Measurements from ENCODE around the gene CEP85L.

DNA sequence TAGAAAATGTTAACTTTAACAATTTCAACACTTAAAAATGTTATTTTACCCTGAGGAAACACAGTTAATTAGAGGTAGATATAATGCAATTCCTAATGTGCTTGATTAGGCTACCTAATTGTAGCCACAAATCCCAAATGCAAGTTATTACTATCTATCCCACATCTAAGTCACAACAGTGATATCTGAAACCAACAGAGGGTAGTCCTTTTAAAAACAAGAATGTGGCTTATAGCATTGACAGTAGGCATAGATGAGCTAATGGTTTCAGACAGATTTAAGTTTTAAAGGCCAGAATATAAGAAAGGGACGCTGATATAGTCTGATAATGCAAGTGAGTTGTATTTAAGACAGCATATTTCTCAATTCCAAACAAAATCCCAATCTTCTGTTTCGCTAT lies 80.3 kb downstream of the CEP85L start:
- TF ChIP-seq, protein P1, sequence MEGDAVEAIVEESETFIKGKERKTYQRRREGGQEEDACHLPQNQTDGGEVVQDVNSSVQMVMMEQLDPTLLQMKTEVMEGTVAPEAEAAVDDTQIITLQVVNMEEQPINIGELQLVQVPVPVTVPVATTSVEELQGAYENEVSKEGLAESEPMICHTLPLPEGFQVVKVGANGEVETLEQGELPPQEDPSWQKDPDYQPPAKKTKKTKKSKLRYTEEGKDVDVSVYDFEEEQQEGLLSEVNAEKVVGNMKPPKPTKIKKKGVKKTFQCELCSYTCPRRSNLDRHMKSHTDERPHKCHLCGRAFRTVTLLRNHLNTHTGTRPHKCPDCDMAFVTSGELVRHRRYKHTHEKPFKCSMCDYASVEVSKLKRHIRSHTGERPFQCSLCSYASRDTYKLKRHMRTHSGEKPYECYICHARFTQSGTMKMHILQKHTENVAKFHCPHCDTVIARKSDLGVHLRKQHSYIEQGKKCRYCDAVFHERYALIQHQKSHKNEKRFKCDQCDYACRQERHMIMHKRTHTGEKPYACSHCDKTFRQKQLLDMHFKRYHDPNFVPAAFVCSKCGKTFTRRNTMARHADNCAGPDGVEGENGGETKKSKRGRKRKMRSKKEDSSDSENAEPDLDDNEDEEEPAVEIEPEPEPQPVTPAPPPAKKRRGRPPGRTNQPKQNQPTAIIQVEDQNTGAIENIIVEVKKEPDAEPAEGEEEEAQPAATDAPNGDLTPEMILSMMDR (conservative IDR thresholded peaks at IDR 0.05; ENCODE audit: low read depth, low read length): no peak
- TF ChIP-seq POLR2A (IDR thresholded peaks at IDR 0.05; ENCODE audit: low read depth, low read length) (no peak), FOS (IDR thresholded peaks at IDR 0.05; ENCODE audit: low read depth, low read length) (no peak)
- TF ChIP-seq, protein P2, sequence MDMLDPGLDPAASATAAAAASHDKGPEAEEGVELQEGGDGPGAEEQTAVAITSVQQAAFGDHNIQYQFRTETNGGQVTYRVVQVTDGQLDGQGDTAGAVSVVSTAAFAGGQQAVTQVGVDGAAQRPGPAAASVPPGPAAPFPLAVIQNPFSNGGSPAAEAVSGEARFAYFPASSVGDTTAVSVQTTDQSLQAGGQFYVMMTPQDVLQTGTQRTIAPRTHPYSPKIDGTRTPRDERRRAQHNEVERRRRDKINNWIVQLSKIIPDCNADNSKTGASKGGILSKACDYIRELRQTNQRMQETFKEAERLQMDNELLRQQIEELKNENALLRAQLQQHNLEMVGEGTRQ (IDR thresholded peaks at IDR 0.05; ENCODE audit: low read depth, low read length): no peak
